ENCODE measurements around the gene CRISP3. TPM values are rescaled to one million over a fixed set of nuclear protein-coding genes. Genes with fewer than 3 reads are reported as not detected.
"Not testable (repeated sequence)": the region's sequence is repeated elsewhere in the genome, so short reads cannot be mapped to it uniquely, and the experiment has no call there.

CRISP3 gene
- total RNA-seq, 2 donors from 2014 or later, result not detected

DNA sequence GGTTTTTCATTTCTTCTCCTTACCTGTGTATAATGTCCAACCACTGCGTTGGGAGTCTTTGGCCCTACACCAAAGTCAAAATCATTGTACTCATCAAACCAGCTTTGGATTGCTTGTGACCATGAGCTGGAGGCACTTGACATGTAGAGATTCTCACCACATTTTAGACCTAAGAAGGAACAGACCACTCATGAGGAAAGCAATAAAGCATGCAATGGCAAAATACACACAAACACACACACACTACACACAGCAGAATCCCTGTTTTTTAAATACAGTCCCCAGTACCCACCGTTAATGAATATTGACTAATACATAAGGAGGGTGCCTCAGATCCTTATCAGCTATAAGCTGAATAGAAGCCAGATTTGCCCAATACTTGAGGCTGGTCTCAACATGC, 10.5 kb downstream of the CRISP3 start:
- DNase-seq (no peak), ATAC-seq (no peak)
- Mint-ChIP-seq H3K4me3 (no peak overlapping the region), H3K36me3 (ENCODE audit: low read depth) (no peaks in the 10 kb centered on the region), H3K27ac (no peak overlapping the region), H3K4me1 (no peaks in the 10 kb centered on the region), H3K27me3 (no peaks in the 10 kb centered on the region)
- no peaks in the 10 kb centered on the region for H3K9me3 ChIP-seq (ENCODE audit: control insufficient read depth, low read length, poor library complexity, severe bottlenecking)

GRCh38 chr6:49732781-49733180, 11.4 kb downstream of the CRISP3 start:
- ATAC-seq, result no peak
- H3K27ac Mint-ChIP-seq, result no peak overlapping the region
- no peaks in the 10 kb centered on the region for H3K36me3 Mint-ChIP-seq (ENCODE audit: low read depth)
- no peaks in the 10 kb centered on the region for H3K4me1 Mint-ChIP-seq
- H3K4me3 Mint-ChIP-seq, result no peak overlapping the region
- no peak for DNase-seq
- no peaks in the 10 kb centered on the region for H3K27me3 Mint-ChIP-seq
- no peaks in the 10 kb centered on the region for H3K9me3 ChIP-seq (ENCODE audit: control insufficient read depth, low read length, poor library complexity, severe bottlenecking)

- ATAC-seq (no peak), DNase-seq (no peak)
- H3K27me3 Mint-ChIP-seq, result no peaks in the 10 kb centered on the region
- no peaks in the 10 kb centered on the region for H3K9me3 ChIP-seq (ENCODE audit: control insufficient read depth, low read length, poor library complexity, severe bottlenecking)
- H3K4me3 Mint-ChIP-seq, result no peak overlapping the region
- H3K36me3 Mint-ChIP-seq (ENCODE audit: low read depth), result no peaks in the 10 kb centered on the region
- H3K27ac Mint-ChIP-seq, result no peak overlapping the region
- H3K4me1 Mint-ChIP-seq, result no peaks in the 10 kb centered on the region
Measured at GRCh38 chr6:49730251-49730650, 13.9 kb downstream of the CRISP3 start.

GRCh38 chr6:49723917-49724316, 20.3 kb downstream of the CRISP3 start:
- H3K27me3 Mint-ChIP-seq; ATAC-seq; H3K27ac Mint-ChIP-seq; DNase-seq; H3K9me3 ChIP-seq (ENCODE audit: control insufficient read depth, low read length, poor library complexity, severe bottlenecking); H3K4me3 Mint-ChIP-seq; H3K4me1 Mint-ChIP-seq; H3K36me3 Mint-ChIP-seq (ENCODE audit: low read depth): not testable (repeated sequence)

- no peaks in the 10 kb centered on the region for H3K9me3 ChIP-seq (ENCODE audit: control insufficient read depth, low read length, poor library complexity, severe bottlenecking)
- no peak overlapping the region for H3K4me3 Mint-ChIP-seq
- no peaks in the 10 kb centered on the region for H3K4me1 Mint-ChIP-seq
- no peaks in the 10 kb centered on the region for H3K27me3 Mint-ChIP-seq
- H3K36me3 Mint-ChIP-seq (ENCODE audit: low read depth), result no peaks in the 10 kb centered on the region
- H3K27ac Mint-ChIP-seq, result no peak overlapping the region
- DNase-seq (no peak), ATAC-seq (no peak)
Measured at GRCh38 chr6:49721297-49721696, 22.9 kb downstream of the CRISP3 start.

- Mint-ChIP-seq H3K36me3 (ENCODE audit: low read depth) (no peaks in the 10 kb centered on the region), H3K27ac (no peak overlapping the region), H3K4me3 (no peak overlapping the region), H3K27me3 (no peaks in the 10 kb centered on the region), H3K4me1 (no peaks in the 10 kb centered on the region)
- no peaks in the 10 kb centered on the region for H3K9me3 ChIP-seq (ENCODE audit: control insufficient read depth, low read length, poor library complexity, severe bottlenecking)
- DNase-seq (no peak), ATAC-seq (no peak)
Measured at GRCh38 chr6:49720372-49720771, 23.8 kb downstream of the CRISP3 start.

- H3K4me1 Mint-ChIP-seq, result no peaks in the 10 kb centered on the region
- H3K27ac Mint-ChIP-seq, result no peak within 1 kb of the TSS
- H3K36me3 Mint-ChIP-seq (ENCODE audit: low read depth), result no peaks in the 10 kb centered on the region
- no peak for ATAC-seq
- H3K4me3 Mint-ChIP-seq, result no peak within 1 kb of the TSS
- H3K27me3 Mint-ChIP-seq, result no peaks in the 10 kb centered on the region
- no peaks in the 10 kb centered on the region for H3K9me3 ChIP-seq (ENCODE audit: control insufficient read depth, low read length, poor library complexity, severe bottlenecking)
- DNase-seq, result no peak
Measured at GRCh38 chr6:49713346-49713745, 30.8 kb downstream of the CRISP3 start, which contains the start of gene CRISP2. Gene CRISP2, minus strand, starts transcription at chr6:49713543. Its CDS starts 4,347 bp downstream, at chr6:49709196.

DNA sequence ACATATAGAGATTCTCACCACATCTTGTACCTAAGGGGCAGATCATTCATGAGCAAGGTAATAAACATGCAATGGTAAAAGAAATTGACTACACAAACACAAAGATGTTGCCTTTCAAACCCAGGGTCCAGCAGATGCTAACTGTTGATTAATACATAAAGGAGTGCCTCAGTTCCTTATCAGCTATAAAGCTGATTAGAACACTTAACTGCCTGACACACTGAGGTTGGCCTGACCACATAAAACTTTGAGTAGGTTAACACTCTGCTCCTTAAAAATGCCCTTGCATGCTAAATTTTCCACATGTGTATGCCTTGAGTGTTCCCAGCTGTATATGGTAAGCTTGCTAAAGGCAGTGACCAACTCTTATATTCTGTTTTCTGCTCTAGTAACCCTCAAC, 45.7 kb downstream of the CRISP3 start:
- H3K4me3 Mint-ChIP-seq, result no peak overlapping the region
- no peaks in the 10 kb centered on the region for H3K9me3 ChIP-seq (ENCODE audit: control insufficient read depth, low read length, poor library complexity, severe bottlenecking)
- no peak overlapping the region for H3K27ac Mint-ChIP-seq
- DNase-seq (no peak), ATAC-seq (no peak)
- no peaks in the 10 kb centered on the region for H3K36me3 Mint-ChIP-seq (ENCODE audit: low read depth)
- no peaks in the 10 kb centered on the region for H3K4me1 Mint-ChIP-seq
- no peaks in the 10 kb centered on the region for H3K27me3 Mint-ChIP-seq

DNA sequence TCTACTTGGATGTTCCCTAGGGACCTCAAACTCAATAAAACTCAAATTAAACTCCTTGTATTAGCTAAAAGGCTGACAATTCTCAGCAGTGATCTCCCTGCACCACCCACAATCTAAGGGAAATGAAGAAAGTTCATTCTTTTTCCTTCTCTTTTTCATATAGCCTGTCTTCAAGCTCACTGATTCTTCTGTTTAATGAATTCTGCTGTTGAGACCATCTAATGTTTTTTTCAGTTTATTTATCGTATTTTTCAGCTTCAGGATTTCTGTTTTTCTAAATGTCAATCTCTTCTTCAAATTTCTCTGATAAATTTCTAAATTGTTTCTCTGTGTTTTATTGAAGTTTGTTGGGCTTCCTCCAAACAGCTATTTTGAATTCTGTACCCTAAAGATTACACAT, 50.7 kb downstream of the CRISP3 start:
- ATAC-seq (no peak), DNase-seq (no peak)
- no peaks in the 10 kb centered on the region for H3K9me3 ChIP-seq (ENCODE audit: control insufficient read depth, low read length, poor library complexity, severe bottlenecking)
- Mint-ChIP-seq H3K27ac (no peak overlapping the region), H3K27me3 (no peaks in the 10 kb centered on the region), H3K4me3 (no peak overlapping the region), H3K36me3 (ENCODE audit: low read depth) (no peaks in the 10 kb centered on the region), H3K4me1 (no peaks in the 10 kb centered on the region)

GRCh38 chr6:49692534-49692933, 51.7 kb downstream of the CRISP3 start:
- no peaks in the 10 kb centered on the region for H3K4me1 Mint-ChIP-seq
- H3K27me3 Mint-ChIP-seq, result no peaks in the 10 kb centered on the region
- H3K9me3 ChIP-seq (ENCODE audit: control insufficient read depth, low read length, poor library complexity, severe bottlenecking), result no peaks in the 10 kb centered on the region
- H3K36me3 Mint-ChIP-seq (ENCODE audit: low read depth), result no peaks in the 10 kb centered on the region
- no peak overlapping the region for H3K27ac Mint-ChIP-seq
- DNase-seq, result no peak
- H3K4me3 Mint-ChIP-seq, result no peak overlapping the region
- no peak for ATAC-seq

Other genes starting within 250 kb of the CRISP3 start
- gene GLYATL3, start 244.5 kb downstream of the CRISP3 start, total RNA-seq, result not detected
- not detected for gene C6orf141, start 193.7 kb downstream of the CRISP3 start, total RNA-seq
- not detected for gene RHAG, start 107.5 kb downstream of the CRISP3 start, total RNA-seq
- gene CRISP2, start 30.8 kb downstream of the CRISP3 start, total RNA-seq, result not detected
- not detected for gene PGK2, start 42.9 kb upstream of the CRISP3 start, total RNA-seq
- not detected for gene CRISP1, start 122.1 kb upstream of the CRISP3 start, total RNA-seq
- gene DEFB114, start 219.8 kb upstream of the CRISP3 start, total RNA-seq, result not detected
- not detected for gene DEFB113, start 225.2 kb upstream of the CRISP3 start, total RNA-seq

Measured in T-helper 17 cell (primary cell).